ENCODE measurements around the gene C1orf115. TPM values are rescaled to one million over a fixed set of nuclear protein-coding genes. Genes with fewer than 3 reads are reported as not detected.

Gene C1orf115
- total and polyA plus RNA-seq, 2 donors from 2014 or later = 29.0 to 53.8 TPM

DNA sequence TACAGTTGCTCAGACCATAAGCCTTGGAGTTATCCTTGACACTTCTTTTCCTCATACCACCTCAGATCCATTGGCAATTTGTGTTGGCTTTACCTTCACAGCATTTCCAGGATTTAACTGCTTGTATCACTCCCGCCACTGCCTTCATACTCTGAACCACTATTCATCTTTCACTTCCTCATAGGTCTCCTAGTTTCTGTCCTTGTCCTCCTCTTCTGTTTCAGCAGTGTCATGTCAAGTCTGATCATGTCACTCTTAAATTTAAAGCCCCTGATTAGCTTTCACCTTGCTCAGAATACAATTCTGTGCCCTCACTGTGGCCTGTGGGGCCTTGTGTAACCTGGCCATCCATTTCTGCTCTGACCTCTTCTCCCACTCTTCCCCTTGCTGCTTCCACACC lies 34.7 kb upstream of the C1orf115 start:
- no peak for DNase-seq
- Histone ChIP-seq H3K4me1 (ENCODE audit: control insufficient read depth in 2 of 3, insufficient read depth in 2 of 3, low read depth in 1 of 3, low read length in 3 of 3) (no peaks in the 10 kb centered on the region), H3K27me3 (ENCODE audit: control insufficient read depth, insufficient read depth, low read length) (no peaks in the 10 kb centered on the region), H3K36me3 (ENCODE audit: control insufficient read depth in 2 of 3, insufficient read depth in 3 of 3, low read length in 3 of 3) (no peaks in the 10 kb centered on the region), H3K9me3 (ENCODE audit: control insufficient read depth in 2 of 3, insufficient read depth in 1 of 3, low read length in 3 of 3) (no peaks in the 10 kb centered on the region), H3K27ac (ENCODE audit: low read depth in 2 of 2, low read length in 2 of 2) (no peak overlapping the region), H3K4me3 (ENCODE audit: low read length in 3 of 3) (no peak overlapping the region), H3K9ac (ENCODE audit: low read length in 3 of 3) (no peak overlapping the region)
- TF ChIP-seq CTCF (IDR thresholded peaks at IDR 0.05; ENCODE audit: borderline replicate concordance, extremely low read depth, insufficient read depth) = no peak
- intact Hi-C loops (cut with DNase I) = no loop called here
- FAIRE-seq = no peak

DNA sequence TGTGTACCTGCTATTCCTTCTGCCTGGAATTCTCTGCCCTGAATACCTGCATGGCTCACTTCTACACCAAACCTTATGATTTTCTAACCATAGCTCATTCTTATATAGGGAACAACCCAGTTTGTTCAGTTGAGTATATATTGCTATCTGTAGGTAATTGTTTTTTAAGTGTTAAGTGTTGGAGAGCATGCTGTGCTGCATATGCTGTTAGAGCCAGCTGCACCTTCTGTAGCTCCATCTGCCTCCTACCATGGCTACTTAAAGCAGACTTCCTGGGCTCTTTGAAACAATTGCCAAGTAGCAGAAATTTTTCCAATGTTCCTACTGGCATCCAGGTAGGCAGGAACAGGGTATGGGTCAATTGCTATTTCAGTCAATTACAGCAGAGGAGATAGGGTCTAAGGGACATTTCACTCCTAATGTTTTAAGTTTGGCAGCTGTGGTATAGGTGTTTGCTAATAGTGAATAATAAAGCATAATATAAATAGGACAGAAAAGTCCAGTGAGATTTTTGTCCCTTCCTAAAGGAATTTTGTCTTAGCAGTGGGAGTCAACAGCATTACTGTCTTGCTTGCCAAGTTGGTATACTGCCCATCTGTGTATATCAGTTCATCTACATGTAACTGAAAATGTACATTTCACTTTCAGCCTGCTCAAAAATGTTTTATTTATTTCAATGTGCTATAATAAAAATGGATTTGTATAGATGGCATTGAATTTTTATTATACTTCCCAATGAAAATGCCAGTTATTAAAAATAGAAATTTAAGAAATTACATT lies 34.0 kb upstream of the C1orf115 start:
- TF ChIP-seq CTCF (IDR thresholded peaks at IDR 0.05; ENCODE audit: borderline replicate concordance, extremely low read depth, insufficient read depth) = no peak
- intact Hi-C loops (cut with DNase I) = no loop called here
- Histone ChIP-seq H3K27ac (ENCODE audit: low read depth in 2 of 2, low read length in 2 of 2) (no peak overlapping the region), H3K4me3 (ENCODE audit: low read length in 3 of 3) (no peak overlapping the region), H3K4me1 (ENCODE audit: control insufficient read depth in 2 of 3, insufficient read depth in 2 of 3, low read depth in 1 of 3, low read length in 3 of 3) (no peaks in the 10 kb centered on the region), H3K27me3 (ENCODE audit: control insufficient read depth, insufficient read depth, low read length) (no peaks in the 10 kb centered on the region), H3K36me3 (ENCODE audit: control insufficient read depth in 2 of 3, insufficient read depth in 3 of 3, low read length in 3 of 3) (no peaks in the 10 kb centered on the region), H3K9me3 (ENCODE audit: control insufficient read depth in 2 of 3, insufficient read depth in 1 of 3, low read length in 3 of 3) (no peaks in the 10 kb centered on the region), H3K9ac (ENCODE audit: low read length in 3 of 3) (no peak overlapping the region)
- peak; percentile 64 for FAIRE-seq
- DNase-seq = no peak

- Histone ChIP-seq H3K9ac (ENCODE audit: low read length in 3 of 3) (no peak overlapping the region), H3K27ac (ENCODE audit: low read depth in 2 of 2, low read length in 2 of 2) (no peak overlapping the region), H3K4me3 (ENCODE audit: low read length in 3 of 3) (no peak overlapping the region), H3K4me1 (ENCODE audit: control insufficient read depth in 2 of 3, insufficient read depth in 2 of 3, low read depth in 1 of 3, low read length in 3 of 3) (no peaks in the 10 kb centered on the region), H3K36me3 (ENCODE audit: control insufficient read depth in 2 of 3, insufficient read depth in 3 of 3, low read length in 3 of 3) (peaks cover 0 to 3% (median 0%) of the 10 kb centered on the region in 3 donors), H3K27me3 (ENCODE audit: control insufficient read depth, insufficient read depth, low read length) (no peaks in the 10 kb centered on the region), H3K9me3 (ENCODE audit: control insufficient read depth in 2 of 3, insufficient read depth in 1 of 3, low read length in 3 of 3) (peaks cover 0 to 9% (median 0%) of the 10 kb centered on the region in 3 donors)
- DNase-seq = no peak
- FAIRE-seq = no peak
- no peak for TF ChIP-seq CTCF (IDR thresholded peaks at IDR 0.05; ENCODE audit: borderline replicate concordance, extremely low read depth, insufficient read depth)
- intact Hi-C loops (cut with DNase I) = no loop called here
Measured at GRCh38 chr1:220666349-220666748, 23.8 kb upstream of the C1orf115 start.

All from kidney (tissue), 14 donors.